ENCODE results near the gene LIMA1. TPM values are rescaled to one million over a fixed set of nuclear protein-coding genes. Genes with fewer than 3 reads are reported as not detected.

LIMA1 gene
- total and polyA plus RNA-seq, 2 of the 4 experiments (the other 2 are of a cell fraction), result 126 to 163 TPM

GRCh38 chr12:50218386-50218785 is 64.9 kb downstream of the LIMA1 start:
- no TSS peak for BruUV-seq (replicated peaks)
- Histone ChIP-seq H4K91ac (ENCODE audit: insufficient read depth, low read depth, low read length) (no peak overlapping the region), H3K14ac (replicated peaks; ENCODE audit: low read depth, low read length) (peak overlapping the region; percentile 71), H3K27ac (ENCODE audit: insufficient read depth, low read length) (peak overlapping the region; percentile 18; the same call in 1 of the 2 replicates), H3K27me3 (ENCODE audit: control insufficient read depth, insufficient read depth, low read length) (no peaks in the 10 kb centered on the region), H3K4ac (ENCODE audit: low read depth, low read length) (peak overlapping the region; percentile 34; the same call in 1 of the 2 replicates), H3K9ac (ENCODE audit: low read depth, low read length) (no peak overlapping the region), H3K9me3 (ENCODE audit: control insufficient read depth, insufficient read depth, low read length) (no peaks in the 10 kb centered on the region), H4K5ac (ENCODE audit: low read depth, low read length) (peak overlapping the region; percentile 9; the same call in 1 of the 2 replicates), H2BK120ac (ENCODE audit: low read depth, low read length) (peak overlapping the region; percentile 58; the same call in 1 of the 2 replicates), H3K9me1 (ENCODE audit: insufficient read depth, low read length) (peaks cover 6% of the 10 kb centered on the region; the same call in 1 of the 2 replicates), H3K79me1 (ENCODE audit: low read depth in 1 of 2, low read length in 2 of 2) (peaks cover 0 to 36% of the 10 kb centered on the region in 2 experiments; a peak in 2 of 4 replicates), H3K4me3 (ENCODE audit: insufficient read depth, low read depth, low read length) (no peak overlapping the region), H3K4me2 (ENCODE audit: low read depth, low read length) (peak overlapping the region; percentile 34), H2AFZ (replicated peaks; ENCODE audit: low read length, poor library complexity) (no peak overlapping the region), H4K20me1 (ENCODE audit: insufficient read depth, low read length) (peaks cover 33% of the 10 kb centered on the region), H3K4me1 (ENCODE audit: control insufficient read depth, insufficient read depth, low read length) (peaks cover 12% of the 10 kb centered on the region), H3K23ac (ENCODE audit: low read depth, low read length) (peak overlapping the region; percentile 35; the same call in 1 of the 2 replicates), H2BK5ac (ENCODE audit: low read depth, low read length, poor library complexity, severe bottlenecking) (peak overlapping the region; percentile 38), H2BK20ac (ENCODE audit: low read depth, low read length) (no peak overlapping the region), H2AK9ac (replicated peaks; ENCODE audit: low read depth, low read length, poor library complexity) (no peak overlapping the region), H3K18ac (ENCODE audit: low read depth, low read length) (no peak overlapping the region), H2AK5ac (ENCODE audit: low read depth, low read length) (no peak overlapping the region), H3K36me3 (ENCODE audit: control insufficient read depth, insufficient read depth, low read length) (peaks cover 20% of the 10 kb centered on the region), H4K8ac (ENCODE audit: low read depth in 2 of 2, low read length in 2 of 2) (peak overlapping the region in 1 of 2 experiments; percentile 54; a peak in 2 of 4 replicates), H2BK15ac (ENCODE audit: low read depth, low read length) (no peak overlapping the region; the same call in 2 of the 3 replicates), H3K56ac (ENCODE audit: extremely low read depth, insufficient read depth, low read length) (no peak overlapping the region)
- in situ Hi-C loops (cut with MboI; ENCODE audit: low sequenced_read_pairs), result no loop called here
- TF ChIP-seq RCOR1 (IDR thresholded peaks at IDR 0.05; ENCODE audit: insufficient replicate concordance, low read length) (peak; percentile 25), SMC3 (IDR thresholded peaks at IDR 0.05; ENCODE audit: low read depth, low read length) (no peak)
- WGBS, 2 experiments (ENCODE audit: extremely low coverage in 2 of 2, insufficient read length in 1 of 2), result no CpG with 5 or more reads among the region's 4 CpGs
- ChIA-PET CTCF (no interaction called here), POLR2A (ENCODE audit: unreplicated experiment) (interaction anchor here (0.7 kb wide), 1 partner anchor 59 kb away, joined by 14 read pairs; no protein-coding TSS in a partner anchor)
- dilution Hi-C loops (cut with HindIII; ENCODE audit: low sequenced_read_pairs, unreplicated experiment), result no loop called here
- intact Hi-C loops (cut with micrococcal nuclease), result no loop called here
- DNase-seq (peak; percentile 71), ATAC-seq (ENCODE audit: low read depth) (no peak)

Data from IMR-90 (cell line).